Thymus (tissue), 11 donors: ENCODE results near the gene TMEM259. TPM values are rescaled to one million over a fixed set of nuclear protein-coding genes. Genes with fewer than 3 reads are reported as not detected.

Experiments used
- DNase-seq, 9 donors: peaks; one replicate each; pipeline ENCODE4 v3.0.0-alpha.2; 2013; ENCODE audit warnings: low spot score in 9 of 9, low read depth in 6 of 9, missing footprints in 1 of 9
- H3K27ac ChIP-seq, 2 donors: one replicate each; pipeline ENCODE4 v1.5.1; 2013; ENCODE audit warnings: control low read depth in 1 of 2, low read depth in 1 of 2, low read length in 1 of 2, mild to moderate bottlenecking in 1 of 2, moderate library complexity in 1 of 2
- H3K27me3 ChIP-seq, 2 donors: one replicate each; pipeline ENCODE4 v1.5.1; 2013; ENCODE audit warnings: low read length in 1 of 2; ENCODE audit not compliant: control insufficient read depth in 2 of 2, insufficient read depth in 1 of 2
- H3K36me3 ChIP-seq, 2 donors: one replicate each; pipeline ENCODE4 v1.5.1; 2013; ENCODE audit warnings: low read length in 1 of 2, mild to moderate bottlenecking in 1 of 2, moderate library complexity in 1 of 2; ENCODE audit not compliant: control insufficient read depth in 2 of 2, insufficient read depth in 2 of 2
- H3K4me1 ChIP-seq, 2 donors: one replicate each; pipeline ENCODE4 v1.5.1; 2013; ENCODE audit warnings: low read length in 2 of 2; ENCODE audit not compliant: control insufficient read depth in 2 of 2, insufficient read depth in 2 of 2
- H3K4me3 ChIP-seq, 2 donors: one replicate each; pipeline ENCODE4 v1.5.1; 2013; ENCODE audit warnings: low read length in 2 of 2, control low read depth in 1 of 2, mild to moderate bottlenecking in 1 of 2
- H3K9me3 ChIP-seq, 2 donors: one replicate each; pipeline ENCODE4 v1.5.1; 2013; ENCODE audit warnings: low read length in 1 of 2, mild to moderate bottlenecking in 1 of 2; ENCODE audit not compliant: control insufficient read depth in 2 of 2, insufficient read depth in 1 of 2
- WGBS: extraction: QIAGEN DNeasy Blood & Tissue Kit; methylation state at CpG from one replicate; pipeline ENCODE4 v1.1.7; 2013; 5-methylcytosine and 5-hydroxymethylcytosine counted together
- polyA plus RNA-seq: library from polyadenylated mRNA; stranded (reverse); fragments of 200-250 nt; gene quantifications from one replicate; pipeline ENCODE4 v1.2.3, GENCODE V29; 2013
- total RNA-seq: library from RNA; stranded (reverse); fragments of 120-200 nt; gene quantifications from one replicate; pipeline ENCODE4 v1.2.4, GENCODE V29; 2013
- donor health status: healthy.

TMEM259 gene
- total and polyA plus RNA-seq, 2 donors: 73.1 to 359 TPM

DNA sequence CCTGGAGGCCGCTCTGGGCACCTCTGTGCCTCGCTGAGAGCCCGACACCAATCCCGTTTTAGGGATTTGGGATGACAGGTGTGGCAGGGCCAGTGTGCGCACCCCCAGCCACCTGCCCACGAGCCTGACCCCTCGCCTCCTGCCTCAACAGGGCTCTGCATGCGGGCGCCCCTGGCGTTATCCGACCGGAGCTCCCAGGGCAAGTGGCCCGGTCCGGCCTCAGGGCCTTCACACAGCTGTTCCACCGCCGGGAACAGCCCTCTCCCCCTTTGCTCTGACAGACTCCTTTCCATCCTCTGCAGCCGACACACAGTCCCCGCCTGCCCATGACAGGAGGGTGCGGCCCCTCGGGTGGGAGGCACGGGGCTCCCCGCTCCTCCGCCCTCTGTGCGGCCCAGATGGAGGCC is 43.9 kb downstream of the TMEM259 start:
- Histone ChIP-seq H3K27me3 (peaks cover 0 to 2% of the 10 kb centered on the region in 2 donors), H3K9me3 (no peaks in the 10 kb centered on the region), H3K36me3 (peaks cover 3 to 4% of the 10 kb centered on the region in 2 donors), H3K4me1 (peaks cover 0 to 3% of the 10 kb centered on the region in 2 donors), H3K4me3 (no peak overlapping the region), H3K27ac (no peak overlapping the region)
- 95% methylated on average over 24 of the region's 24 CpGs for WGBS
- DNase-seq: no peak

- DNase-seq: no peak
- peaks cover 0 to 3% of the 10 kb centered on the region in 2 donors for H3K4me1 ChIP-seq
- H3K36me3 ChIP-seq: peaks cover 9% of the 10 kb centered on the region in 2 donors
- peaks cover 3 to 5% of the 10 kb centered on the region in 2 donors for H3K9me3 ChIP-seq
- H3K27ac ChIP-seq: no peak overlapping the region
- H3K27me3 ChIP-seq: peaks cover 0 to 2% of the 10 kb centered on the region in 2 donors
- H3K4me3 ChIP-seq: no peak overlapping the region
- 94% methylated on average over 10 of the region's 10 CpGs for WGBS
Measured at GRCh38 chr19:976476-976875, 44.4 kb downstream of the TMEM259 start.

- Histone ChIP-seq H3K9me3 (peaks cover 8 to 17% of the 10 kb centered on the region in 2 donors), H3K4me1 (no peaks in the 10 kb centered on the region), H3K27ac (no peak overlapping the region), H3K36me3 (peaks cover 21 to 26% of the 10 kb centered on the region in 2 donors), H3K4me3 (no peak overlapping the region), H3K27me3 (no peaks in the 10 kb centered on the region)
- no peak for DNase-seq
- 93% methylated on average over 37 of the region's 37 CpGs for WGBS
Measured at GRCh38 chr19:974564-975257, 46.2 kb downstream of the TMEM259 start.

- no peaks in the 10 kb centered on the region for H3K27me3 ChIP-seq
- 95% methylated on average over 29 of the region's 29 CpGs for WGBS
- no peak overlapping the region for H3K4me3 ChIP-seq
- peaks cover 25 to 27% of the 10 kb centered on the region in 2 donors for H3K36me3 ChIP-seq
- H3K9me3 ChIP-seq: peaks cover 8 to 17% of the 10 kb centered on the region in 2 donors
- no peak overlapping the region for H3K27ac ChIP-seq
- no peaks in the 10 kb centered on the region for H3K4me1 ChIP-seq
- no peak for DNase-seq
Measured at GRCh38 chr19:973726-974563, 47.0 kb downstream of the TMEM259 start.

GRCh38 chr19:972281-972680 is 48.6 kb downstream of the TMEM259 start:
- peaks cover 8 to 20% of the 10 kb centered on the region in 2 donors for H3K9me3 ChIP-seq
- no peak overlapping the region for H3K4me3 ChIP-seq
- H3K36me3 ChIP-seq: peaks cover 35 to 36% of the 10 kb centered on the region in 2 donors
- H3K27ac ChIP-seq: no peak overlapping the region
- no peaks in the 10 kb centered on the region for H3K4me1 ChIP-seq
- DNase-seq: no peak
- 97% methylated on average over 6 of the region's 6 CpGs for WGBS
- no peaks in the 10 kb centered on the region for H3K27me3 ChIP-seq

- H3K9me3 ChIP-seq: peaks cover 8 to 20% of the 10 kb centered on the region in 2 donors
- H3K27me3 ChIP-seq: no peaks in the 10 kb centered on the region
- DNase-seq: no peak
- 96% methylated on average over 24 of the region's 24 CpGs for WGBS
- no peaks in the 10 kb centered on the region for H3K4me1 ChIP-seq
- no peak overlapping the region for H3K4me3 ChIP-seq
- no peak overlapping the region for H3K27ac ChIP-seq
- H3K36me3 ChIP-seq: peaks cover 38 to 39% of the 10 kb centered on the region in 2 donors
Measured at GRCh38 chr19:971795-972194, 49.1 kb downstream of the TMEM259 start.

DNA sequence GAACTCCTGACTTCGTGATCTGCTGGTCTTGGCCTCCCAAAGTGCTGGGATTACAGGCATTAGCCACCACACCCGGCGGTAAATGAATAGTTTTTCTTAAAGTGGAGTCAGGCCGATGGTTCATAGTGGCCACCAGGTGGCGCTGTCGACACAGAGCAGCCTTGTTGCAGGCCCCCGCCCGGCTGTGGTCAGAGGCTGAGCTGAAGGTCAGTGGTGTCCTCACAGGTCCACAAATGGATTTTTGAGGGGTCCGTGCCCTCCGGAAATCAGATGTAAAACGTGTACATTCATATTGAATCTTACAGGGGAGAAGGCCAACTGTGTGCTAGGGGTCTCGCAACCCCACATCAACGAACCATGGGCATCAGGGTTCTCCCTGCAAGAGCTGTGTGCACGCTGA is 50.2 kb downstream of the TMEM259 start:
- Histone ChIP-seq H3K9me3 (peaks cover 8 to 25% of the 10 kb centered on the region in 2 donors), H3K4me1 (no peaks in the 10 kb centered on the region), H3K36me3 (peaks cover 44 to 45% of the 10 kb centered on the region in 2 donors), H3K4me3 (no peak overlapping the region), H3K27me3 (no peaks in the 10 kb centered on the region), H3K27ac (no peak overlapping the region)
- no peak for DNase-seq
- WGBS: 96% methylated on average over 14 of the region's 14 CpGs

DNA sequence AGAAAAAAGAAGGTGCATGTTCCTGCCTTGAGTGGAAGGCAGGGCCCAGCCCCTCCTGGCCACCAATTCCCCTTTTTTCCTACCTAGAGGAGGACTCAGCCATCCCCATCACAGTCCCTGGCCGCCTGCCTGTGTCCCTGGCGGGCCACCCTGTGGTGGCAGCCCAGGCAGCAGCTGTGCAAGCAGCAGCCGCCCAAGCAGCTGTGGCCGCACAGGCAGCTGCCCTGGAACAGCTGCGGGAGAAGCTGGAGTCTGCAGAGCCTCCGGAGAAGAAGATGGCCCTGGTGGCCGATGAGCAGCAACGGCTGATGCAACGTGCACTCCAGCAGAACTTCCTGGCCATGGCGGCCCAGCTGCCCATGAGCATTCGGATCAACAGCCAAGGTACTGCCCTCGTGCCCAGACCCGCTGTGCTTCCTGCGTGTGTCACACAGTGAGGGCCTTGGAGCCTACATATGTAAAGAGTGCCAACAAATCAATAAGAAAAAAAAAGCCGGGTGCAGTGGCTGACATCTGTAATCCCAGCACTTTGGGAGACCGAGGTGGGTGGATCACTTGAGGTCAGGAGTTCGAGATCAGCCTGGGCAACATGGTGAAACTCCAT is 54.3 kb downstream of the TMEM259 start:
- Histone ChIP-seq H3K27ac (no peak overlapping the region), H3K9me3 (peaks cover 6 to 29% of the 10 kb centered on the region in 2 donors), H3K36me3 (peaks cover 51 to 54% of the 10 kb centered on the region in 2 donors), H3K4me1 (peaks cover 0 to 6% of the 10 kb centered on the region in 2 donors), H3K27me3 (no peaks in the 10 kb centered on the region), H3K4me3 (no peak overlapping the region)
- no peak for DNase-seq
- 96% methylated on average over 17 of the region's 17 CpGs for WGBS
